HepG2 (cell line): Measurements from ENCODE around the gene RPS8. TPM values are rescaled to one million over a fixed set of nuclear protein-coding genes. Genes with fewer than 3 reads are reported as not detected.

ENCODE experiments used
- BCL6 ChIP-seq: IDR thresholded peaks from 2 replicates; pipeline ENCODE4 v1.6.1; 2016; ENCODE audit warnings: missing genetic modification reagents, missing compliant biosample characterization
- CBFB ChIP-seq: sonication (generic); formaldehyde crosslinking; IDR thresholded peaks from 2 replicates; pipeline ENCODE4 v1.4.0; 2020; ENCODE audit warnings: missing genetic modification reagents
- FOXO1 ChIP-seq: sonication (generic); formaldehyde crosslinking; IDR thresholded peaks from 2 replicates; pipeline ENCODE4 v1.4.0; 2020; ENCODE audit warnings: missing genetic modification reagents
- GABPA ChIP-seq, 2 experiments: IDR thresholded peaks; 2 replicates each; pipeline ENCODE4 v1.6.1; 2011 to 2016; ENCODE audit warnings: low read depth in 2 of 2, low read length in 1 of 2, missing biosample characterization in 1 of 2, missing genetic modification characterization in 1 of 2
- GATAD2A ChIP-seq: IDR thresholded peaks from 2 replicates; pipeline ENCODE4 v1.6.1; 2016
- IRF2 ChIP-seq: IDR thresholded peaks from 2 replicates; pipeline ENCODE4 v1.6.1; 2018; ENCODE audit warnings: missing genetic modification reagents, missing compliant biosample characterization
- KDM3A ChIP-seq: IDR thresholded peaks from 2 replicates; pipeline ENCODE4 v1.6.1; 2018; ENCODE audit warnings: low read depth, missing compliant biosample characterization
- KDM6A ChIP-seq: IDR thresholded peaks from 2 replicates; pipeline ENCODE4 v1.6.1; 2016; ENCODE audit warnings: low read depth
- PATZ1 ChIP-seq: sonication (generic); formaldehyde crosslinking; IDR thresholded peaks from 2 replicates; pipeline ENCODE4 v1.4.0; 2020; ENCODE audit warnings: missing genetic modification reagents
- POLR2AphosphoS5 ChIP-seq: IDR thresholded peaks from 2 replicates; pipeline ENCODE4 v1.6.1; 2012; ENCODE audit warnings: low read depth, low read length
- RAD21 ChIP-seq: fragments of 450-650 bp; formaldehyde crosslinking; IDR thresholded peaks from 2 replicates; pipeline ENCODE4 v1.5.0; 2020; ENCODE audit warnings: mild to moderate bottlenecking
- RXRB ChIP-seq: IDR thresholded peaks from 2 replicates; pipeline ENCODE4 v1.6.1; 2016; ENCODE audit warnings: borderline replicate concordance, missing genetic modification reagents, missing compliant biosample characterization
- SAP130 ChIP-seq: IDR thresholded peaks from 2 replicates; pipeline ENCODE4 v1.6.1; 2016; ENCODE audit warnings: low read depth
- SNRNP70 ChIP-seq: fragments of 200-400 bp; formaldehyde crosslinking; IDR thresholded peaks from 2 replicates; pipeline ENCODE4 v1.6.1; 2017; ENCODE audit warnings: mild to moderate bottlenecking, low read depth, low read length, moderate library complexity
- XRCC5 ChIP-seq: fragments of 200-400 bp; formaldehyde crosslinking; optimal IDR thresholded peaks from 2 replicates; pipeline ENCODE3; 2017; ENCODE audit warnings: mild to moderate bottlenecking, low read length
- ZFP36L2 ChIP-seq: sonication (generic); formaldehyde crosslinking; IDR thresholded peaks from 2 replicates; pipeline ENCODE4 v1.4.0; 2020; ENCODE audit warnings: missing genetic modification reagents
- ZFP91 ChIP-seq: sonication (generic); formaldehyde crosslinking; IDR thresholded peaks from 2 replicates; pipeline ENCODE4 v1.9.0; 2022; ENCODE audit warnings: missing genetic modification reagents, mild to moderate bottlenecking, borderline replicate concordance
- ZNF333 ChIP-seq: sonication (generic); formaldehyde crosslinking; IDR thresholded peaks from 2 replicates; pipeline ENCODE4 v1.4.0; 2020; ENCODE audit warnings: mild to moderate bottlenecking, missing genetic modification reagents, borderline replicate concordance
- ZNF510 ChIP-seq: sonication (generic); formaldehyde crosslinking; IDR thresholded peaks from 2 replicates; pipeline ENCODE4 v1.4.0; 2020; ENCODE audit warnings: low read depth, mild to moderate bottlenecking, missing genetic modification reagents
- ZNF766 ChIP-seq: sonication (generic); formaldehyde crosslinking; IDR thresholded peaks from 2 replicates; pipeline ENCODE4 v1.5.0; 2020; ENCODE audit warnings: missing genetic modification reagents, borderline replicate concordance
- ZNF816 ChIP-seq: sonication (generic); formaldehyde crosslinking; IDR thresholded peaks from 2 replicates; pipeline ENCODE4 v1.8.0; 2022; ENCODE audit warnings: missing genetic modification reagents, mild to moderate bottlenecking, borderline replicate concordance
- polyA plus RNA-seq, 8 experiments: library from polyadenylated mRNA; depleted of rRNA in 3 of 8; stranded (reverse) in 7 of 8; unstranded in 1 of 8; fragments of >200 nt; fragmentation: Illumina TruSeq in 4 of 8; extraction: Trizol in 4 of 8; gene quantifications; 2 replicates each; pipeline versions ENCODE4 v1.2.1 to v1.2.3, GENCODE V29; 2011 to 2016; ENCODE audit warnings: low read depth in 4 of 8, missing spikeins in 1 of 8, mixed read lengths in 1 of 8; ENCODE audit not compliant: insufficient read depth in 1 of 8
- total RNA-seq, 5 experiments: library from RNA; depleted of rRNA; stranded (reverse); fragments of >200 nt; fragmentation: Illumina TruSeq; extraction: Trizol; gene quantifications; 2 replicates each; pipeline ENCODE4 v1.2.3, GENCODE V29; 2016; ENCODE audit warnings: low read depth in 1 of 5
- TF ChIP-seq, protein P1 (sequence below): sonication (generic); formaldehyde crosslinking; IDR thresholded peaks from 2 replicates; pipeline ENCODE4 v1.8.0; 2022; ENCODE audit warnings: missing genetic modification reagents, low read depth, mild to moderate bottlenecking, borderline replicate concordance
- TF ChIP-seq, protein P2 (sequence below): IDR thresholded peaks from 2 replicates; pipeline ENCODE4 v1.6.1; 2016
- TF ChIP-seq, protein P3 (sequence below): sonication (generic); formaldehyde crosslinking; IDR thresholded peaks from 2 replicates; pipeline ENCODE4 v1.4.0; 2020; ENCODE audit warnings: mild to moderate bottlenecking, missing genetic modification reagents

RPS8 gene
- total and polyA plus RNA-seq, 2 of the 13 experiments (the other 11 are each of a cell fraction or from before 2014, with no cell fraction given): 2,628 to 2,822 TPM

- TF ChIP-seq, protein P1, sequence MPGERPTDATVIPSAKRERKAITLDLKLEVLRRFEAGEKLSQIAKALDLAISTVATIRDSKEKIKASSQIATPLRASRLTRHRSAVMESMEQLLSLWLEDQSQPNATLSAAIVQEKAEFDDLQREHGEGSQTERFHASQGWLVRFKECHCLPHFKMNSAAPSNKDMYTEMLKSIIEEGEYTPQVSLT: 0 out of 2 replicates have a peak, but pooled peaks have one; percentile 69
- TF ChIP-seq, protein P2, sequence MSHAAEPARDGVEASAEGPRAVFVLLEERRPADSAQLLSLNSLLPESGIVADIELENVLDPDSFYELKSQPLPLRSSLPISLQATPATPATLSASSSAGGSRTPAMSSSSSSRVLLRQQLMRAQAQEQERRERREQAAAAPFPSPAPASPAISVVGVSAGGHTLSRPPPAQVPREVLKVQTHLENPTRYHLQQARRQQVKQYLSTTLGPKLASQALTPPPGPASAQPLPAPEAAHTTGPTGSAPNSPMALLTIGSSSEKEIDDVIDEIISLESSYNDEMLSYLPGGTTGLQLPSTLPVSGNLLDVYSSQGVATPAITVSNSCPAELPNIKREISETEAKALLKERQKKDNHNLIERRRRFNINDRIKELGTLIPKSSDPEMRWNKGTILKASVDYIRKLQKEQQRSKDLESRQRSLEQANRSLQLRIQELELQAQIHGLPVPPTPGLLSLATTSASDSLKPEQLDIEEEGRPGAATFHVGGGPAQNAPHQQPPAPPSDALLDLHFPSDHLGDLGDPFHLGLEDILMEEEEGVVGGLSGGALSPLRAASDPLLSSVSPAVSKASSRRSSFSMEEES (CRISPR knock-in tag): peak; percentile 74
- peak; percentile 97 for TF ChIP-seq POLR2AphosphoS5
- no peak for TF ChIP-seq GABPA (IDR thresholded peaks at IDR 0.05; ENCODE audit: low read depth, low read length)
- 0 out of 2 replicates have a peak, but pooled peaks have one; percentile 8 for TF ChIP-seq GABPA (CRISPR knock-in tag; IDR thresholded peaks at IDR 0.05; ENCODE audit: low read depth)
- peak; percentile 52; the same call in 1 of the 2 replicates for TF ChIP-seq FOXO1 (CRISPR knock-in tag)
- TF ChIP-seq KDM3A (CRISPR knock-in tag): peak; percentile 71; the same call in 1 of the 2 replicates
- TF ChIP-seq XRCC5: peak; percentile 78
- TF ChIP-seq BCL6 (CRISPR knock-in tag): peak; percentile 57
- TF ChIP-seq RAD21 (CRISPR knock-in tag): peak; percentile 92
- TF ChIP-seq SAP130 (CRISPR knock-in tag): peak; percentile 91
- peak; percentile 78 for TF ChIP-seq PATZ1 (CRISPR knock-in tag)
- TF ChIP-seq KDM6A: peak; percentile 40
- TF ChIP-seq ZNF816 (CRISPR knock-in tag): peak; percentile 98
- TF ChIP-seq, protein P3, sequence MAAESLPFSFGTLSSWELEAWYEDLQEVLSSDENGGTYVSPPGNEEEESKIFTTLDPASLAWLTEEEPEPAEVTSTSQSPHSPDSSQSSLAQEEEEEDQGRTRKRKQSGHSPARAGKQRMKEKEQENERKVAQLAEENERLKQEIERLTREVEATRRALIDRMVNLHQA (CRISPR knock-in tag): no peak
- peak; percentile 84; the same call in 1 of the 2 replicates for TF ChIP-seq ZNF510 (CRISPR knock-in tag)
- TF ChIP-seq RXRB (CRISPR knock-in tag): 0 out of 2 replicates have a peak, but pooled peaks have one; percentile 29
- TF ChIP-seq GATAD2A: peak; percentile 75; the same call in 1 of the 2 replicates
- TF ChIP-seq CBFB (CRISPR knock-in tag): peak; percentile 65; the same call in 1 of the 2 replicates
- 0 out of 2 replicates have a peak, but pooled peaks have one; percentile 33 for TF ChIP-seq ZNF766 (CRISPR knock-in tag)
- peak; percentile 88 for TF ChIP-seq ZFP91
- TF ChIP-seq ZFP36L2 (CRISPR knock-in tag): no peak
- no peak for TF ChIP-seq SNRNP70
- peak; percentile 34; the same call in 1 of the 2 replicates for TF ChIP-seq IRF2
- TF ChIP-seq ZNF333: 0 out of 2 replicates have a peak, but pooled peaks have one; percentile 82
Measured at GRCh38 chr1:44799770-44800584, 24.6 kb downstream of the RPS8 start, which contains the start of gene PLK3 (continued).
